ENCODE data around the gene TAF1D.

DNA sequence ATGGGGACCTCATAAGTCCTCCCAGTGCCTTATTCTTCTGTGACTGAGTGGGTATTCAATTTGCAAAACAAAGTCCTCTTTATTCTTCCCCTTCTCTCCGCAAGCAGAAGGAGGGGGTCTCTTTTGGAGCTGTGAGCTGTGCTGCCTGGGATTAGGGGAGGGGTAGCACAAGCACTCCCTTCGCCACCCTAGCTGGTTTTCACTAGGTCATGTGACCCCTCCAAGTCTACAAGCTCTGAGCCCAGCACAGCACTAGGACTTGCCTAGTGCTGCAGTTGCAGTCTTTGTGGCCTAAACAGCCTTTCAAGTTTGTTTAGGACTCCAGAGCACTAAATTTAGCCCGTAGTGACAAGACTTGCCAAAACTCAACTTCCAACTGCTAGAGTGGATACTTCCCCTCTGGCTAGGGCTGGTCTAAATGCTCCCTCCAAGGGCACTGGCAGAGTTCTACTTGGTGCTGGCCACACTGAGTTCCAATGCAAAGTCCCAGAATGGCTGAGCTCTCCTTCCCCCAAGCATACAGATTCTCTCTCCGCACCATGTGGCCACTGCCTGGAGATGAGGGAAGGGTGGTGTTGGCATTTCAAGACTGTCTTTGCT, 25.4 kb downstream of the TAF1D start:
- TF ChIP-seq, protein P1, sequence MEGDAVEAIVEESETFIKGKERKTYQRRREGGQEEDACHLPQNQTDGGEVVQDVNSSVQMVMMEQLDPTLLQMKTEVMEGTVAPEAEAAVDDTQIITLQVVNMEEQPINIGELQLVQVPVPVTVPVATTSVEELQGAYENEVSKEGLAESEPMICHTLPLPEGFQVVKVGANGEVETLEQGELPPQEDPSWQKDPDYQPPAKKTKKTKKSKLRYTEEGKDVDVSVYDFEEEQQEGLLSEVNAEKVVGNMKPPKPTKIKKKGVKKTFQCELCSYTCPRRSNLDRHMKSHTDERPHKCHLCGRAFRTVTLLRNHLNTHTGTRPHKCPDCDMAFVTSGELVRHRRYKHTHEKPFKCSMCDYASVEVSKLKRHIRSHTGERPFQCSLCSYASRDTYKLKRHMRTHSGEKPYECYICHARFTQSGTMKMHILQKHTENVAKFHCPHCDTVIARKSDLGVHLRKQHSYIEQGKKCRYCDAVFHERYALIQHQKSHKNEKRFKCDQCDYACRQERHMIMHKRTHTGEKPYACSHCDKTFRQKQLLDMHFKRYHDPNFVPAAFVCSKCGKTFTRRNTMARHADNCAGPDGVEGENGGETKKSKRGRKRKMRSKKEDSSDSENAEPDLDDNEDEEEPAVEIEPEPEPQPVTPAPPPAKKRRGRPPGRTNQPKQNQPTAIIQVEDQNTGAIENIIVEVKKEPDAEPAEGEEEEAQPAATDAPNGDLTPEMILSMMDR (IDR thresholded peaks at IDR 0.05): no peak
- no peak for TF ChIP-seq POLR2A (IDR thresholded peaks at IDR 0.05)

All from gastroesophageal sphincter (tissue), 3 donors.